SU-DHL-6 (cell line): ENCODE results near the gene DTX2.
"Not testable (repeated sequence)": the region's sequence is repeated elsewhere in the genome, so short reads cannot be mapped to it uniquely, and the experiment has no call there.

ENCODE experiments used
- H2AFZ ChIP-seq: fragments of 200-600 bp; sonication (generic); 2 replicates; pipeline ENCODE4 v1.6.1; 2014; ENCODE audit warnings: low read depth, mild to moderate bottlenecking, moderate library complexity, mixed read lengths, antibody characterized with exemption, low read length; ENCODE audit not compliant: severe bottlenecking
- H3F3A ChIP-seq: fragments of 200-600 bp; shearing (Covaris generic); 2 replicates; pipeline ENCODE4 v1.6.0; 2016; ENCODE audit warnings: antibody characterized with exemption, mild to moderate bottlenecking; ENCODE audit not compliant: insufficient read depth
- H3K27ac ChIP-seq: fragments of 200-600 bp; sonication (generic); 2 replicates; pipeline ENCODE4 v1.5.1; 2016; ENCODE audit warnings: low read depth, mild to moderate bottlenecking, low read length, moderate library complexity, mixed read lengths
- H3K27me3 ChIP-seq: fragments of 200-600 bp; sonication (generic), shearing (Covaris generic); 2 replicates; pipeline ENCODE4 v1.6.0; 2014; ENCODE audit warnings: mild to moderate bottlenecking, low read length
- H3K36me3 ChIP-seq: fragments of 200-600 bp; sonication (generic); 2 replicates; pipeline ENCODE4 v1.6.1; 2014; ENCODE audit warnings: mild to moderate bottlenecking, low read length, mixed read lengths
- H3K4me2 ChIP-seq: fragments of 300-600, 200-600 bp; shearing (Covaris generic), sonication (generic); 2 replicates; pipeline ENCODE4 v1.6.0; 2014; ENCODE audit warnings: low read length, low read depth, mild to moderate bottlenecking; ENCODE audit not compliant: poor library complexity, severe bottlenecking
- H3K4me3 ChIP-seq: fragments of 200-600 bp; sonication (generic); 2 replicates; pipeline ENCODE4 v1.5.1; 2014; ENCODE audit warnings: antibody characterized with exemption, low read length, mild to moderate bottlenecking, mixed read lengths; ENCODE audit not compliant: insufficient read depth, poor library complexity, severe bottlenecking
- H3K79me2 ChIP-seq: fragments of 200-600 bp; sonication (generic); 2 replicates; pipeline ENCODE4 v1.6.1; 2014; ENCODE audit warnings: mild to moderate bottlenecking, low read length, moderate library complexity; ENCODE audit not compliant: insufficient read depth
- H3K9ac ChIP-seq: fragments of 200-600 bp; sonication (generic); 2 replicates; pipeline ENCODE4 v1.7.0; 2014; ENCODE audit warnings: mild to moderate bottlenecking, low read length
- H3K9me2 ChIP-seq: fragments of 200-600 bp; sonication (generic); replicated peaks from 2 replicates; pipeline ENCODE4 v1.6.1; 2014; ENCODE audit warnings: low read length; ENCODE audit not compliant: insufficient read depth
- H3K9me3 ChIP-seq: fragments of 200-600 bp; sonication (generic); 2 replicates; pipeline ENCODE4 v1.6.1; 2014; ENCODE audit warnings: low read length, mixed read lengths; ENCODE audit not compliant: insufficient read depth
- H4K20me1 ChIP-seq: fragments of 200-600 bp; sonication (generic); 2 replicates; pipeline ENCODE4 v1.6.1; 2014; ENCODE audit warnings: low read depth, mild to moderate bottlenecking, antibody characterized with exemption, low read length, moderate library complexity, mixed read lengths
- CTCF ChIP-seq: fragments of 200-600 bp; sonication (generic); IDR thresholded peaks from one replicate; pipeline ENCODE4 v1.5.1; 2017; ENCODE audit warnings: antibody characterized with exemption, mild to moderate bottlenecking, low read length, moderate library complexity; ENCODE audit not compliant: insufficient read depth, poor library complexity, severe bottlenecking
- EZH2phosphoT487 ChIP-seq: fragments of 200-600 bp; sonication (generic), shearing (Covaris generic); conservative IDR thresholded peaks from 2 replicates; pipeline ENCODE4 v1.6.1; 2018; ENCODE audit warnings: mild to moderate bottlenecking, antibody characterized with exemption, low read length, moderate library complexity, mixed read lengths

The DTX2 gene

GRCh38 chr7:76423666-76424412, 37.7 kb upstream of the DTX2 start:
- Histone ChIP-seq H3F3A (peaks cover 6% of the 10 kb centered on the region; the same call in 1 of the 2 replicates), H3K27ac (no peak overlapping the region), H2AFZ (no peak overlapping the region), H3K4me3 (no peak overlapping the region), H3K9me2 (no peaks in the 10 kb centered on the region), H3K27me3 (no peaks in the 10 kb centered on the region), H3K9ac (no peak overlapping the region), H3K36me3 (no peaks in the 10 kb centered on the region), H4K20me1 (no peaks in the 10 kb centered on the region), H3K4me2 (no peak overlapping the region), H3K79me2 (no peaks in the 10 kb centered on the region), H3K9me3 (no peaks in the 10 kb centered on the region)
- TF ChIP-seq EZH2phosphoT487 (no peak), CTCF (no peak)

GRCh38 chr7:76424413-76425111, 36.9 kb upstream of the DTX2 start, which contains the start of gene ZP3:
Gene ZP3 (plus strand): TSS chr7:76424950. CDS start chr7:76424965, 15 bp downstream.
- Histone ChIP-seq H3K79me2 (no peaks in the 10 kb centered on the region), H3K4me3 (no peak within 1 kb of the TSS), H3K9me3 (no peaks in the 10 kb centered on the region), H3K27ac (no peak within 1 kb of the TSS), H3K36me3 (no peaks in the 10 kb centered on the region), H3K4me2 (no peak within 1 kb of the TSS), H4K20me1 (no peaks in the 10 kb centered on the region), H2AFZ (no peak within 1 kb of the TSS), H3K9ac (no peak within 1 kb of the TSS), H3K27me3 (no peaks in the 10 kb centered on the region), H3K9me2 (no peaks in the 10 kb centered on the region), H3F3A (no peaks in the 10 kb centered on the region)
- TF ChIP-seq CTCF (no peak), EZH2phosphoT487 (no peak)

- H3K4me2 ChIP-seq = no peak overlapping the region
- H3K9me2 ChIP-seq = no peaks in the 10 kb centered on the region
- H3K27ac ChIP-seq = no peak overlapping the region
- no peaks in the 10 kb centered on the region for H3F3A ChIP-seq
- TF ChIP-seq EZH2phosphoT487 = no peak
- TF ChIP-seq CTCF = no peak
- no peaks in the 10 kb centered on the region for H3K36me3 ChIP-seq
- no peaks in the 10 kb centered on the region for H4K20me1 ChIP-seq
- no peak overlapping the region for H3K9ac ChIP-seq
- no peaks in the 10 kb centered on the region for H3K79me2 ChIP-seq
- H2AFZ ChIP-seq = no peak overlapping the region
- no peaks in the 10 kb centered on the region for H3K9me3 ChIP-seq
- H3K27me3 ChIP-seq = no peaks in the 10 kb centered on the region
- no peak overlapping the region for H3K4me3 ChIP-seq
Measured at GRCh38 chr7:76425156-76425555, 36.4 kb upstream of the DTX2 start.

GRCh38 chr7:76425558-76425957, 36.0 kb upstream of the DTX2 start:
- H3K9ac ChIP-seq, H4K20me1 ChIP-seq, H3K27ac ChIP-seq, H3K4me2 ChIP-seq, H3K9me2 ChIP-seq, H3F3A ChIP-seq, H3K27me3 ChIP-seq, H2AFZ ChIP-seq, H3K4me3 ChIP-seq, H3K9me3 ChIP-seq, H3K36me3 ChIP-seq, H3K79me2 ChIP-seq: not testable (repeated sequence)
